Cerebellar cortex (tissue), 1 donor: ENCODE measurements around the gene DHRSX.
"Not testable (repeated sequence)": the region's sequence is repeated elsewhere in the genome, so short reads cannot be mapped to it uniquely, and the experiment has no call there.

Source experiments
- DNase-seq: peaks from one replicate; pipeline ENCODE4 v3.0.0-alpha.2; 2015; ENCODE audit warnings: low spot score

Gene DHRSX

DNA sequence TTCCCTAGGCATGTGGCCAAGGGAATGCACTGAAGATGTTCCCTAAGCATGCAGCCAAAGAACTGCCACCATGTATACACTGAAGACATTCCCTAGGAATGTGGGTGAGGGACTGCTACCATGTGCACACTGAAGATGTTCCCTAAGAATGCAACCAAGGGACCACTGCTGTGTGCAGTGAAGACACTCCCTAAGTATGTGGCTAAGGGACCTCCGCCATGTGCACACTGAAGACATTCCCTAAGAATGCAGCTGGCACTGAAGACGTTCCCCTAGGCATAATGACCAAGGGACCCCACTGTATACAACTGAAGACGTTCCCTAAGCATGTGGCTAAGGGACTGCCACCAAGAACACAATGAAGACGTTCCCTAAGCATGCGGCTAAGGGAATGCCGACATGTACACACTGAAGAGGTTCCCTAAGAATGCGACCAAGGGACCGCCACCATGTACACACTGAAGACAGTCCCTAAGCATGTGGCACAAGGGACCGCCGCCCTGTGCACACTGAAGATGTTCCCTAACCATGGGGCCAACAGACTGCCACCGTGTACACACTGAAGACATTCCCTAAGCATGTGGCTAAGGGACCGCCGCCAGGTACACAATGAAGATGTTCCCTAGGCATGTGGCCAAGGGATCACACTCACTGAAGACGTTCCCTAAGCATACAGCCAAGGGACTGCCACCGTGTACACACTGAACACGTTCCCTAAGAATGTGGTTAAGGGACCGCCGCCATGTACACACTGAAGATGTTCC is 25.6 kb downstream of the DHRSX start:
- DNase-seq: peak; percentile 53

DNA sequence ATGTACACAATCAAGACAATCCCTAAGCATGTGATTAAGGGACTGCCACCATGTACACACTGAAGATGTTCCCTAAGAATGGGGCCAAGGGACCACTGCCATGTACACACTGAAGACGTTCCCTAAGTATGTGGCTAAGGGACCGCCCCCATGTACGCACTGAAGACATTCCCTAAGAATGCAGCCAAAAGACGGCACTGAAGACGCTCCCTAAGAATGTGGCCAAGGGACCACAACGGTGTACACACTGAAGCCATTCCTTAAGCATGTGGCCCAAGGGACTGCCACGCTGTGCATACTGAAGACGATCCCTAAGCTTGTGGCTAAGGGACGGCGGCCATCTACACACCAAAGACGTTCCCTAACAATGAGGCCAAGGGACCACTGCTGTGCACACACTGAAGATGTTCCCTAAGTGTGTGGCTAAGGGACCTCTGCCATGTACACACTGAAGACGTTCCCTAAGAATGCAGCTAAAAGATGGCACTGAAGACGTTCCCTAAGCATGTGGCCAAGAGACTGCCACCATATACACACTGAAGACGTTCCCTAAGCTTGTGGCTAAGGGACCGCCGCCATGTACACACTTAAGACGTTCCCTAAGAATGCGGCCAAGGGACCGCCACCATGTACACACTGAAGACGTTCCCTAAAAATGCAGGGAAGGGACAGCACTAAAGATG is 26.4 kb downstream of the DHRSX start:
- DNase-seq: peak; percentile 57

DNA sequence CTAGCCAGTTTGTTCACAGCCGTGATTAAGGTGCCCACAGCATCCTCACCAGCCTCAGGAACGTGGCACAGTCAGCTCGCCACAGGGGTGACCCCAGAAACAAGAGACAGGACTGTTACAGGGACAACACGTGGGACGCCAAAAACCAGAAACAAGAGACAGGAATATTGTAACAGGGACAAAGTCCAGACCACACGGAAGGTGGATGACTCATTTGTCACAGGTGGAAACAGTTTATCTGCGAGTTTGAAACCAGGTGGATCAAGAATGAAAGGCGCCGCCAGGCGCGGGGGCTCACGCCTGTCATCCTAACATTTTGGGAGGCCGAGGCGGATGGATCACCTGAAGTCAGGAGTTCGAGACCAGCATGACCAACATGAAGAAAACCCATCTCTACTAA is 27.7 kb downstream of the DHRSX start:
- not testable (repeated sequence) for DNase-seq

DNA sequence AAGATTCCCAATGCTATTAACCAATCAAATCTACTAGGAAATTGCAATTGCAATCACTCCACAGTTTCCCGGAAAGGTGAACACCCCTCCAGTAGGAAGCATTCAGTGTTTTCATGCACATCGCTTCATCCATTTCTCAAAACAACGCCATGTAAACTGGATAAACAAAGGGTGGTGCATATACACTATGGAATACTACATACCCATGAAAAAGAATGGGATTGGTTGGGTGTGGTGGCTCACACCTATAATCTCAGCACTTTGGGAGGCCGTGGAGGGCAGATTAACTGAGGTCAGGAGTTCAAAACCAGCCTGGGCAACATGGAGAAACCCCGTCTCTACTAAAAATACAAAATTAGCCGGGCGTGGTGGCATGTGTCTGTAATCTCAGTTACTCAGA is 29.1 kb downstream of the DHRSX start:
- DNase-seq: no peak

DNA sequence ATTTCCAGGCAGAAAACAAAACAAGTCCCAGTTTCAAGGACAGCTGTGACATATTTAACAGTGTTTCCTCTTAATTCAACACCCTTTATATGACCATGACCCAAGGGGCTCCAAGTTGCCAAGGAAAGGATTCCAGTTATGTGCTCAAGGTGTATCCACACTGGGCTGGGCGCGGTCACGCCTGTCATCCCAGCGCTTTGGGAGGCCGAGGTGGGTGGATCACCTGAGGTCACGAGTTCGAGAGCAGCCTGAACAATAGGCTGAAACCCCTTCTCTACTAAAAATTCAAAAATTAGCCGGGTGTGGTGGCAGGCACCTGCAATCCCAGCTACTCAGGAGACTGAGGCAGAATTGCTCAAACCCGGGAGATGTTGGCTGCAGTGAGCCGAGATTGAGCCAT is 29.6 kb downstream of the DHRSX start:
- not testable (repeated sequence) for DNase-seq

DNA sequence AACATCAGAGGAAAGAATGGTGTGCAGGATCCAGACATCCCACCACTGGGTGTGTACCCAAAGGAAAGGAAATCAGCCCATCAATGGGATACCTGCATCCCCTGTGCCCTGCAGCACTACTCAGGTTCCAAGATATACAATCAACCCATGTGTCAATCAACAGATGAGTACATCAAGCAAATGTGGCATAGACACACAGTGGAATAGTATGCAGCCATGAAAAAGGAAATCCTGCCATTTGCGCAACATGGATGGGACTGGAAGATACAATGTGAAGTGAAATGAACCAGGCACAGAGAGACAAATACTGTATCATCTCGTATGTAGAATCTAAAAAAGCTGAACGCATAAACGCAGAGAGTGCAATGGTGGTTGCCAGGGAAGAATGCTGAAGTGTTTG is 30.9 kb downstream of the DHRSX start:
- not testable (repeated sequence) for DNase-seq

DNA sequence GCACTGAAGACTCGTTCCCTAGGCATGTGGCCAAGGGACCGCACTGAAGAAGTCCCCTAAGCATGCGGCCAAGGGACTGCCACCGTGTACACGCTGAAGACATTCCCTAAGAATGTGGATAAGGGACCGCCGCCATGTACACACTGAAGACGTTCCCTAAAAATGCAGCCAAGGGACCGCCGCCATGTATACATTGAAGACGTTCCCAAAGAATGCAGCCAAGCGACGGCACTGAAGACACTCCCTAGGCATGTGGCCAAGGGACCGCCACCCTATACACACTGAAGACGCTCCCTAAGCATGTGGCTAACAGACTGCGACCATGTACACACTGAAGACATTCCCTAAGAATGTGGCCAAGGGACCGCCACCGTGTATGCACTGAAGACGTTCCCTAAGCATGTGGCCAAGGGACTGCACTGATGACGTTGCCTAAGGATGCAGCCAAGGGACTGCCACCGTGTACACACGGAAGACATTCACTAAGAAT is 31.5 kb downstream of the DHRSX start:
- DNase-seq: no peak

DNA sequence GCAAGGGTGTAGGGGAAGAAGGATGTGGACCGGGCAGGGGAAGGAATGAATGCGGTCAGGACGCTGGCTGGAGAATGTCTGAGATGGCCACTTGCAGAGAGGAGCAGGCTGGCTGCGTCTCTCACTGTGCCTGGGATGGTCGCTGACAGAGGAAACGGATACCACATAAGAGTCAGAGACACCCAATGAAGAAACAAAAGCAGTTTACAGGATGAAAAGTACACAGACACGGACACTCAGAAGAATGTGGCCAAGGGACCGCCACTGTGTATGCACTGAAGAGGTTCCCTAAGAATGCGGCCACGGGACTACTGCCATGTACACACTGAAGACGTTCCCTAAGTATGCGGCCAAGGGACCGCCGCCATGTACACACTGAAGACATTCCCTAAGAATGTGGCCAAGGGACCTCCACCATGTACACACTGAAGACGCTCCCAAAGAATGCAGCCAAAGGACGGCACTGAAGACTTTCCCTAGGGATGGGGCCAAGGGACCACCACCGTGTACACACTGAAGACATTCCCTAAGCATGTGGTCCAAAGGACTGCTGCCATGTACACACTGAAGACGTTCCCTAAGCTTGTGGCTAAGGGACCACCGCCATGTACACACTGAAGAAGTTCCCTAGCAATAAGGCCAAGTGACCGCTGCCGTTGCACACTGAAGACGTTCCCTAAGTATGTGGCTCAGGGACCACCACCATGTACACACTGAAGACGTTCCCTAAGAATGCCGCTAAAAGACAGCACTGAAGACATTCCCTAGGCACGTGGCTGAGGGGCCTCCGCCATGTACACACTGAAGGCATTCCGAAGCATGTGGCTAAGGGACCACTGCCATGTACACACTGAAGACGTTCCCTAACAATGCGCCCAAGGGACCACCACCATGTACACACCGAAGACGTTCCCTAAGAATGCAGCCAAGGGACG is 32.2 kb downstream of the DHRSX start:
- DNase-seq: peak; percentile 21

DNA sequence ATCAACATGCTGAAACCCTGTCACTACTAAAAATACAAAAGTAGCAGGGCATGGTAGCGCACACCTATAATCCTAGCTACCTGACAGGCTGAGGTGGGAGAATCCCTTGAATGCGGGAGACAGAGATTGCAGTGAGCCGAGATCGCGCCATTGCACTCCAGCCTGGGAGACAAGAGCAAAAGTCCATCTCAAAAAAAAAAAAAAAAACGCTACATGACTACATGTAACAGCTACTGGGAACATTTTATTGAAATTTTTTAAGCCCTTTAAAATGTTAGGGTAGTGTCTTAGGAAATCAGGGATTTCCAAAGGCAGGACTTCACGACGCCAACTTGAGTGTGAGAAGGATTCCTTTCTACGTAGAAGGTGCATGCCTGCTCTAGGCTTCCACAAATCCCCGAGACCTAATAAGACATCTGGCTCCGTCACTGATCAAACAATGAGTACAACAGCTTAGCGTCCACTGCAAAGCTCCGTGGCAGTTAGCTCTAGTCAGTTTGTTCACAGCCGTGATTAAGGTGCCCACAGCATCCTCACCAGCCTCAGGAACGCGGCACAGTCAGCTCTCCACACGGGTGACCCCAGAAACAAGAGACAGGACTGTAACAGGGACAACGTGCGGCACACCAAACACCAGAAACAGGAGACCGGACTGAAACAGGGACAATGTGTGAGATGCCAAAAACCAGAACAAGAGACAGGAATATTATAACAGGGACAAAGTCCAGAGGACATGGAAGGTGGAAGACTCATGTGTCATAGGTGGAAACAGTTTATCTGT is 33.7 kb downstream of the DHRSX start:
- no peak for DNase-seq

DNA sequence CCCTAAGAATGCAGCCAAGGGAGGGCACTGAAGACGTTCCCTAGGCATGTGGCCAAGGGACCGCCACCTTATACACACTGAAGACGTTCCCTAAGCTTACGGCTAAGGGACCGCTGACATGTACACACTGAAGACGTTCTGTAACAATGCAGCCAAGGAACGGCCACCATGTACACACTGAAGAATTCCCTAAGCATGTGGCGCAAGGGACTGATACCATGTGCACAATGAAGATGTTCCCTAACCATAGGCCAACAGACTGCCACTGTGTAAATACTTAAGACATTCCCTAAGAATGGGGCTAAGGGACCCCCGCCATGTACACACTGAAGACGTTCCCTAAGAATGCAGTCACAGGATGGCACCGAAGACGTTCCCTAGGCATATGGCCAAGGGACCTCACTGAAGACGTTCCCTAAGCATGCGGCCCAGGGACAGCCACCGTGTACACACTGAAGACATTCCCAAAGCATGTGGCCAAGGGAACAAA is 36.1 kb downstream of the DHRSX start:
- peak; percentile 88 for DNase-seq

DNA sequence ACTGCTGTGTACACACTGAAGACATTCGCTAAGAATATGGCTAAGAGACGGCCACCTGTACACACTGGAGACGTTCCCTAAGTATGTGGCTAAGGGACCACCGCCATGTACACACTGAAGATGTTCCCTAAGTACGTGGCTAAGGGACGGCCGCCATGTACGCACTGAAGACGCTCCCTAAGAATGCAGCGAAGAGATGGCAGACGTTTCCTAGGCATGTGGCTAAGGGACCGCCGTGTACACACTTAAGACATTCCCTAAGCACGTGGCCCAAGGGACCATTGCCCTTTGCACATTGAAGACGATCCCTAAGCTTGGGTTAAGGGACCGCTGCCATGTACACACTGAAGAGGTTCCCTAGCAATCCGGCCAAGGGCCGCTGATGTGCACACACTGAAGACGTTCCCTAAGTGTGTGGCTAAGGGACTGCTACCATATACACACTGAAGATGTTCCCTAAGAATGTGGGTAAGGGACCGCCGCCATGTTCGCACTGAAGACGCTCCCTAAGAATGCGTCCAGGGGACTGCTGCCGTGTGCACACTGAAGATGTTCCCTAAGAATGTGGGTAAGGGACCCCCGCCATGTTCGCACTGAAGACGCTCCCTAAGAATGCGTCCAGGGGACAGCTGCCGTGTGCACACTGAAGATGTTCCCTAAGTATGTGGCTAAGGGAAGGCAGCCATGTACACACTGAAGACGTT is 36.7 kb downstream of the DHRSX start:
- DNase-seq: peak; percentile 91

DNA sequence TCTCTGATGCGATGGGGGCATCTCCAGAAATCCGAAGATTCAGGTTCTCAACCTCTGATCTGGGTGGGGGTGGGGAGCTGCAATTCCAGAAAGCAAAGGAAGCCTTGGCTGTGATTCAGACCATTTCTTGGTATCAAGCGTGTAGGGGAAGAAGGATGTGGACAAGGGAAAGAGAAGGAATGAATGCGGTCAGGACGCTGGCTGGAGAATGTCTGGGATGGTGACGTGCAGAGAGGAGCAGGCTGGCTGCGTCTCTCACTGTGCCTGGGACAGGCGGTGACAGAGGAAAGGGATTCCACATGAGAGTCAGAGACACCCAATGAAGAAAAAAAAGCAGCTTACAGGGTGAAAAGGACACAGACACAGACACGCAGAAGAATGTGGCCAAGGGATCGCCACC is 37.3 kb downstream of the DHRSX start:
- DNase-seq: not testable (repeated sequence)

DNA sequence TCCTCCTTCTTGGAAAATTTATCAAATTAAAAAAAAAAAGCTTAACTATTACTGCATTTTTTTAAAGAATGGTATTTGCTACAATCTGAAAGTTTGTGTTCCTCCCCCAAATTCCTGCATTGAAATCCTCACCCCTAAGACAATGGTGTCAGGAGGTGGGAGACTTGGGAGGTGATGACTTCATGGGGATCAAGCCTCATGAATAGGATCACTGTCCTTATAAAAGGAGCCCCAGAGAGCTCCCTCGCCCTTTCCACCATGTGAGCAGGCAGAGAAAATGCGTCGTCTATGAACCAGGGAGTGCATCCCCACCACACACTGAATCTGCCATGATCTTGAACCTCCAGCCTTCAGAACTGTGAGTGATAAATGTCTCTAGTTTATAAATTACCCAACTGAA is 38.0 kb downstream of the DHRSX start:
- no peak for DNase-seq

DNA sequence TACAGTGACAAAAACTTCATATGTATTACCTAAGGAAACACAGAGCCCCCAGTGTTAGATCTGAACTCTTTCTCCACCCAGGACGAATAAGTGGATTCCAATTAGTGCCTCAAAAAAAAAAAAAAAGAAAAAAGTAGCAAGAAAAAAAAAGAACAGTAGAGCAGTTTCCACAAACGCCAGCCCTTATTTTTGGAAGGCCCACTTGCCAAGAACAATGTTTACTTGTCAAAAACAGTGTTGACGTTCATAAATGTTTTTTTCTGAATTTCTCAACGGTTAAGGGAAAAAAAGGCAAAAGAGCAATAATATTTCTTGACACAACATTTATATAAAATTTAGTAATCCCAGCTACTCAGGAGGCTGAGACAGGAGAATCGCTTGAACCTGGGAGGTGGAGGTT is 38.7 kb downstream of the DHRSX start:
- DNase-seq: no peak

DNA sequence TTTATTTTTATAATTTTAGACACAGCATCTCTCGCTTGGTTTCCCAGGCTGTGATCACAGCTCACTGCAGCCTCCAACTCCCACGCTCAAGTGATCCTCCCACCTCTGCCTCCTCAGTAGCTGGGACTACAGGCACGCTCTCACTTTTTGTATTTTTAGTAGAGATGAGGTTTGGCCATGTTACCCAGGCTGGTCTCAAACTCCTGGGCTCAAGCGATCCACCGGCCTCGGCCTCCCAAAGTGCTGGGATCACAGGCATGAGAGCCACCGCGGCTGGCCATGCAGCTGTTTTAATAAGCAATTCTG is 39.1 kb downstream of the DHRSX start:
- DNase-seq: no peak

DNA sequence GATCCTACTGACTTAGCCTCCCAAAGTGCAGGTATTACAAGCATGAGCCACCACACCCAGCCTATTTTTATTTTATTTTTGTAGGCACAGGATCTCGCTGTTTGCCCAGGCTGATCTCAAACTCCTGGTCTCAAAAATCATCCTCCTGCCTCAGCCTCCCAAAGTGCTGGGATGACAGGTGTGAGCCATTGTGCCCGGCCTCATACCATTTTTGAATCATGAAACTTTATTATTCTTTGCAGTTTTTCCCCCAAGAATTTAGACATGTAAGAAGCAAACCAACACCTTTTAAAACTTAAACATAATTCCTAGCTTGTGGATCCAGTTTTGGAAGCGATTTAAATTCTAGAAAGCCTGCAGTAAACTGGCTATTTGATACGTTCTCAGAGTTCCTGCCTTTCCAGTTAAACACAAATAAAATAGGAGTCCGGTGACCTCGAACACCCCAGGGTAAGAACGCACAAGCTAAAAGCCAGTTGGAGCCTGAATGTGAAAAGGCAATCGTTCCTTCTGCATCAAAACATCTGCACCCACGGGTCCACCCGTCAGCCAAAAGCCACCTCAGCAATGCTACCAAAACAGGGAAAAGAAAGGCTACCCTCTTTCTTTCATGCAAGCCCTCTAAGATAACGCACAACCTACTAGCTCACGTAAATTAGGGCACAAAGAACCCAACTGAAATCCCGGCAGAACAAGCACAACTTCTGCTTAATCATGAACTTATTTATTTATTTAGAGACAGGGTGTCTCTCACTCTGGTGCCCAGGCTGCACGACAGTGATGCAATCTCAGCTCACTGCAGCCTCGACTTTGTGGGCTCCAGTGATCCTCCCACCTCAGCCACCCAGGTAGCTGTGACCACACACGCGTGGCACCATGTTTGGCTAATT is 39.7 kb downstream of the DHRSX start:
- DNase-seq: not testable (repeated sequence)

DNA sequence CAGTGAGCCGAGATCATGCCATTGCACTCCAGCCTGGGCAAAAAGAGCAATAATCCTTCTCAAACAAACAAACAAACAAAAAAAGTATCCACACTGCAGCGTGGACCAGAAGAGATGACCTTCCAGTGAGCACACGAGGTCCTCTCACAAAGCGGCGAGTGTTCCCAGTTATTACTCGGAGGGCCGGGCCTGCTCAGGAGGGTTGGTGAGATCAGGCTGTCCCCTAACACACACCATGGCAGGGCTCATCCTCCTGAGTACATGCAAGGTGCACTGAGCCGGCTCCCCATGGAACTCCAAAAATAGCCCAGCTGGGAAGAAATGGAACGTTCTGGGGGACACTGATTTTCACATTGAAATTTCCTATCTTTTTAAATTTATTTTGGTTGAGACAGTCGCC is 40.7 kb downstream of the DHRSX start:
- DNase-seq: not testable (repeated sequence)

DNA sequence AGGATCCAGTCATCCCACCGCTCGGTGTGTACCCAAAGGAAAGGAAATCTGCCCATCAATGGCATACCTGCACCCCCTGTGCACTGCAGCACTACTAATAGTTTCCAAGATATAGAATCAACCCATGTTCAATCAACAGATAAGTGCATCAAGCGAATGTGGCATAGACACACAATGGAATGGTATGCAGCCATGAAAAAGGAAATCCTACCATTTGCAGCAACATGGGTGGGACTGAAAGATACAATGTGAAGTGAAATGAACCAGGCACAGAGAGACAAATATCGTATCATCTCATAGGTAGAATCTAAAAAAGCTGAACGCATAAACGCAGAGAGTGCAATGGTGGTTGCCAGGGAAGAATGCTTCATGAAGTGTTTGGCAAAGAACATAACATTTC is 42.5 kb downstream of the DHRSX start:
- no peak for DNase-seq

DNA sequence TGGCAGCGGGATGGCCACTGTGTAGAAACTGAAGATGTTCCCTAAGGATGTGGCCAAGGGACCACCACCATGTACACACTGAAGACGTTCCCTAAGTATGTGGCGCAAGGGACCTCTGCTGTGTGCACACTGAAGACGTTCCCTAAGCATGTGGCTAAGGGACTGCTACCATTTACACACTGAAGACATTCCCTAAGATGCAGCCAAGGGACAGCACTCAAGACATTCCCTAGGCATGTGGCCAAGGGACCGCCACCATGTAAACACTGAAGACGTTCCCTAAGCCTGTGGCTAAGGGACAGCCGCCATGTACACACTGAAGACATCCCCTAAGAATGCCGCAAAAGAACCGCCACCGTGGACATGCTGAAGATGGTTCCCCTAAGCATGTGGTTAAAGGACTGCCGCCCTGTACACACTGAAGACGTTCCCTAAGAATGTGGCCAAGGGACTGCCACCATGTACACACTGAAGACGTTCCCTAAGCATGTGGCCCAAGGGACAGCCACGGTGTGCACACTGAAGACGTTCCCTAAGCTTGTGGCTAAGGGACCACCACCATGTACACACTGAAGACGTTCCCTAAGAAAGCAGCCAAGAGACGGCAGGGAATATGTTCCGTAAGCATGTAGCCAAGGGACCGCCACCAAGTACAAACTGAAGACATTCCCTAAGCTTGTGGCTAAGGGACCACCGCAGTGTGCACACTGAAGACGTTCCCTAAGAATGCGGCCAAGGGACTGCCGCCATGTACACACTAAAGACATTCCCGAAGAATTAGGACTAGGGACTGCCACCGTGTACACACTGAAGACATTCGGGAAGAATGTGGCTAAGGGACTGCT is 43.3 kb downstream of the DHRSX start:
- DNase-seq: peak; percentile 92
